GM21360 (cell line): ENCODE data around the gene EPHB2.
"Not testable (repeated sequence)": the region's sequence is repeated elsewhere in the genome, so short reads cannot be mapped to it uniquely, and the experiment has no call there.

ENCODE experiments used
- ATAC-seq: cut with Tn5 transposase; IDR thresholded peaks from one replicate; pipeline ENCODE4 v1.9.1; 2021; ENCODE audit warnings: mild to moderate bottlenecking, moderate library complexity; ENCODE audit not compliant: unreplicated experiment

EPHB2 gene

DNA sequence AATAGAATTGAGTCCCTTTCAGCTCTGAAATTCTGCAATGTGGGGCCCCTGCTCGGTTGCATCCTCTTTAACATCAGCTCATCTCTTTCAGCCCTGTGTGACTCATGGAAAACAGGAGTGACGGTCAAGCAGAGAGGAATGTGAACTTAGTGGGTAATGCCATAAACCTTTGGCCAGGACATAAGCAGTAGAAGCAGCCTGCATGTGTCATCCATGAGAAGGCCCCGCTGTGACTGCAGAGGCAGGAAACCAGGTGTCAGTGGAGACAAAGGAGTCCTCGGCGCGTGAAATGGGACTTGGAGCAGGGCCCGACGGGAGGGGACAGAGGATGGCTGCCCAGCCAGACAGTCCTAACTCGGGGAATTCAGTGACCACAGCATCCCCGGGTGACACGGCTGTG is 21.1 kb upstream of the EPHB2 start:
- ATAC-seq = no peak

DNA sequence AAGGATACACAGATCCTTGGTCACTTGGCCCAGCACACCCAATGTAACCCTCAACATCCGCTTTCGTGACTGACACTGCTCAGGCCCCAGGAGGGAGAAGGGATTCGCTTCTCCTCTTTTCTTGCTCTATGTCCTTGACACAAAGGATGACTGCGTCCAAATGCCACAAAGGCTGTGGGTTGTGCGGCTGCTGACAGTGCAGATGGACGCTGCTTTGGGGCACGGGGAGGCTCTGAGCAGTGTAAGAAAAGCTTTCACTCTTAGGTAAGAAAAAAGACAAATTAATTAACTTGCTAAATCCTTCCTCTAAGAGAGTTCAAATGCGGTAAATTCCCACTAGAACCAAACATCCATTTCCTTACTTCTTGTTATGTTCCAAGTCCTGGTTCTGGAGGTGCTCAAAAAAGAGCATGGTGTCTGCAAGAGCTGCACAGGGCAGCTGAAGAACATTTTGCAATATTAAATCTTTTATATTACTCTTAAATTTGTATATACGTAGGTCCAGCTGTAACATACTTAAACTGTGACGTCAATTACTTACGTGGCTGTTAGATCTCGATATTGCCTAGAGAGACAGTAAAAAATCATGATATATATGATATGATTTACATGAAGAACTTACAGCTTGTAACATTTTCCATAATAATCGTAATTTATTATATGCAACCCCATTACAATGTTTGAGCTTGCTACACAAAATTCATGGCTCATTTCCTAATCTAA is 19.4 kb upstream of the EPHB2 start:
- no peak for ATAC-seq

DNA sequence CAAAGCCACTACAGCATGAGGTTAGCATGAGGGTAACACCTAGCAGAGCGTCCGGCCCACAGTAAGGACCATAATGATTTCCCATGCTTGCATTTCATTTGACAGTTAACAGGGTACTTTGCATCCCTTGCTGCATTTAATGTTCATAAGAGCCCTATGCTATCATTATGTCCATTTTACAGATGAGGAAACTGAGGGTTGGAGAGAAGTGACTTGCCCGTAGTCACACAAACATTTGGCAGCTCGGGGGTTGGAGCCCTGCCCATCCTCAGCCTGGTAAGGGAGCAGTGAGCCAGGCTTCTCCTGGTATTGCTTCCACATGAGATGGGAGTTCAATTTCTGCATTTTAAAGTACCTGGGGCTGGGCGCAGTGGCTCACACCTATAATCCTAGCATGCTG is 16.5 kb upstream of the EPHB2 start:
- ATAC-seq = no peak

DNA sequence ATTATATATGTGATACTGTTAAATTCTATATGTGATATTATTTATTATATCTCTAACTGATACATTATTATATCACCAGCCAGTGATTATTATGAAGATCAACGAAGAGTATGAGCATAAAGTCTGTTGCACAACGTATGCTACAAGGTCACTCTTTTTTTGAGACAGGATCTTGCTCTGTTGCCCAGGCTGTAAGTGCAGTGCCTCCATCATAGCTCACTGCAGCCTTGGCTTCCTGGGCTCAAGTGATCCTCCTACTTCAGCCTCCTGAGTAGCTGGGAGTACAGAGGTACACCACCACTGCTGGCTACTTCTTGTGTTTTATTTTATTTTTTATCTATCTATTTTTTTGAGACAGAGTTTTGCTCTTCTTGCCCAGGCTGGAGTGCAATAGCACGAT is 14.0 kb upstream of the EPHB2 start:
- ATAC-seq = no peak

DNA sequence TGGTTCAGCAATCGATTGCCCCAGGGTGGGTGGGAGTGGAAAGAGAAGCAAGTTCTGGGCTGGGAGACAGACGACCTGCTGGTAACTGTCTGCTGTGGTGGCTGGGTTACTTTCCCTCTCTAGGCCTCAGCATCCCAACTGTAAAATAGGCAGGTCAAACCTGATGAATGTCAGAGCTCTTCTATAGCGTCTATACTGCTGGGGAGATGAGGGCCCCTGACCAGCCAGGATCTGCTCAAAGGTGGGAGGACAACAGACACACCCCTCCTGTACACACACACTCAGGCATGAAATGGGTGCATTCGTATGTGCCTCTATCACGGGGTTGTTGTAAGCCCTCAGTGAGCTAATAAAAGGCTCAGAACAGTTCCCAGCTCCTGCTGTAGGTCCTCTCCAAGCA is 12.7 kb upstream of the EPHB2 start:
- no peak for ATAC-seq

DNA sequence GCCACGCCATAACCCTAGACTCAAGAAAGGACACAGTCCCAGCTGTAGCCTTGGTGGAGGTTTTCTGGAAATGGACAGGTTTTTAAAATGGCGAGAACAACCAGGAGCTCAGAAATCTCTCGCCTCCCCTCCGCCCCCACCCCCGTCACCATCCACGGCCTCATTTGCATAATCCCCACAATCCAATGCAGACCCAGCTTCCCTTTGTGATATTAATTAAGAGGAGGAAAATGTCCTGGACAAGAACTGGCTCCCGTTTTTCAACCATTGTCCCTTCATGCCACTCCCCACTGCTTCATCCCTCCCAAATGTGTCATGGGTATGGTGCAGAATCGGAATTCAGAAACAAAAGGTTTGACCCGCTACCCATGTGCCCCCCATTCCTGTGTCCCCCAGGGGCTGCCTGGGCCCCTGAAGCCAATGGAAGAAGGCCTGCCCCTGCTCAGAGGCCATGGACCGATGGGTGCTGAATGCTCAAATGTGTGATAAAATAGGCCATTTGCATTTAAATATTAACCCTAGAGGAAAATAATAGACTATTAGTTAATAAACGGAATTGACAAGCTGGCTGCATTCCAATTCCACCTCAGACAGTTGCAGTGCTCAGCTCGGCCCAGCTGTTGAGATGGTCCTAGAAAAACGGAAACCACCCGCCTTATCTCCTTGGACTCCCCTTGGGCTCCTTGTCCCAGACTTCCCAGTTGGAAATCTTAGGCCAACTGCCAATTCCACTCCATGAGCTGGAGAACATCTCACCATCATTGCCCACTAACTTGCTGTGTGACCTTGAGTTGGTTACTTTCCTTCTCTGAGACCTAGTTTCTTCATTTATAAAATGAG is 10.7 kb upstream of the EPHB2 start:
- no peak for ATAC-seq

DNA sequence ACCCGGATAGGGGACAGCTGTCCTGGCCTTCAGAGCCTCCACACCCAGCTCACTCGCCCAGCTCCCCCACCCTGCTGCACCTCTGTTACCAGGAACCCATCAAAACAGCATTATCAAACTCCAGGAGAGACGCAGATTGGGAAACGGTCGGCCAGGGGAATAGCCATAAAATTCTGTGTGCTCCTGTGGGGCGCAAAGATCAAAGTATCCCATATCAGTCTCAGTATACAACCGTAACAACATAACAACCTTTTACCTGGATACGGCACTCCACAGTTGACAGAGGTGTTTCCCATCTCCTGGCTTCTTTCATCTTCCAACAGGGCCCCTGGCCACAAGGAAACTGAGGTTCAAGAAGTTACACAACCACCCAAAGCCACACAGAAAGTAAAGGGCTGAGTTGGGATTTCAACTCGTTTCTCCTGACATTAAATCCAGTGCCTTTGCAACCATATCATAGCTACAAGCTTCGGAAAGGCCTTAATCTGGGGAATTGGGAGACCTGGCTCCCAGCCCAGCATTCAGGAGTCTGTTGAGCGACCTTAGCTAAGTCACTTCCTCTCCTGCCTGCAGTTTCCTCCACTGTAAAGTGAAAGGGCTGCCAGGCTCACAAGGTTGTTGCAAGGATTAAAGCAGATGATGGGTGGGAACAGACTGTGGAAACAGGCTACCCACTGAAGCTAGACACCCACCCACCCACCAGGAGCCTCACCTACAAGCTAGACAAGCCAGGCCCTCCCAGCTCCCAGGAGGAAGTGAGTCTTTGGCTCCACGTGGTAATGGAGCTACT is 8.1 kb upstream of the EPHB2 start:
- no peak for ATAC-seq

DNA sequence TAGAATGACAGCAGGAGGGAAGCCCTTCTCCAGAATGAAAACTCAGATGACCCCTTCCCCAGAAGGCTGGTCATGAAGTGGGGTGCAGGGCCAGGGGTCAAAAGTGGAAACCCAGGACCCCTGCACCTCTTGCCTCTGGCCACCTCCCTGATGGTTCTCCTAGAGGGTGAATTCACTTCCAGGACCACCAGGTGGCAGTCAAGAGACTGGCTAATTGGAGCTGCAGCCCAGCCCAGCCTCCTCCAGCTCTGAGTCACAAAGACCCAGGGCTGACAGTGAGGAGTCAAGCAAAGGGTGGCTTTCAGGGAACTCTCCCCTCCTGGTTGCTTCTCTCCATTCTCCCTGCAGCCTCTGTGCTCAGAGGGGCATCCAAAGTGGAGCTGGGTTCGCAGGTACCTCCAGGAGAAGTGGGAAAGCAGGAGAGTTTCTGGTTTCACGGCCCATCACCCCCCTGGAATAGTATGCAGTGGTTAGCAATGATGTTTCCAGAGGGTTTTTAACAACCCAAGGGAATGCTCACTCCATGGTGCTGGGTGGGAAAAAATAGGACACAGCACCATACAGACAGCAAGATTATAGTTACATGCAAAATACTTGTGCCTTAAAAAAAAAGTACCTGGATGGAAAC is 6.1 kb upstream of the EPHB2 start:
- ATAC-seq = no peak

DNA sequence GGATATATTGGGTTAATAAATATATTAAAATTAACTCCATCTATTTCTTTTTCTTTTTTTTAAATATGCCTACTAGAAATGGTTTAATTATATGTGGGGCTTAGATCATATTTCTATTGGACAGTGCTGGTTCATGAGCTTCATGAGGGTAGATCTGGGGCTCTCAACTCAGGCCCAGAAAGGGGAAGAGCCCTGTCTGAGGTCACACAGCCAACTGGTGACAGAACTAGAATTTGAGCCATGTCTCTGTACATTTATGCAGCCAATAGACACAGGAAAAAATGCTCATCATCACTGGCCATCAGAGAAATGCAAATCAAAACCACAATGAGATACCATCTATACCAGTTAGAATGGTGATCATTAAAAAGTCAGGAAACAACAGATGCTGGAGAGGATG is 5.1 kb upstream of the EPHB2 start:
- ATAC-seq = no peak

DNA sequence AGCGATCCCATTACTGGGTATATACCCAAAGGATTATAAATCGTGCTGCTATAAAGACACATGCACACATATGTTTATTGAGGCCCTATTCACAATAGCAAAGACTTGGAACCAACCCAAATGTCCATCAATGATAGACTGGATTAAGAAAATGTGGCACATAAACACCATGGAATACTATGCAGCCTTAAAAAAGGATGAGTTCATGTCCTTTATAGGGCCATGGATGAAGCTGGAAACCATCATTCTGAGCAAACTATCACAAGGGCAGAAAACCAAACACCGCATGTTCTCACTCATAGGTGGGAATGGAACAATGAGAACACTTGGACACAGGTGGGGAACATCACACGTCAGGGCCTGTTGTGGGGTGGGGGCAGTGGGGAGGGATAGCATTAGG is 4.5 kb upstream of the EPHB2 start:
- ATAC-seq = not testable (repeated sequence)

DNA sequence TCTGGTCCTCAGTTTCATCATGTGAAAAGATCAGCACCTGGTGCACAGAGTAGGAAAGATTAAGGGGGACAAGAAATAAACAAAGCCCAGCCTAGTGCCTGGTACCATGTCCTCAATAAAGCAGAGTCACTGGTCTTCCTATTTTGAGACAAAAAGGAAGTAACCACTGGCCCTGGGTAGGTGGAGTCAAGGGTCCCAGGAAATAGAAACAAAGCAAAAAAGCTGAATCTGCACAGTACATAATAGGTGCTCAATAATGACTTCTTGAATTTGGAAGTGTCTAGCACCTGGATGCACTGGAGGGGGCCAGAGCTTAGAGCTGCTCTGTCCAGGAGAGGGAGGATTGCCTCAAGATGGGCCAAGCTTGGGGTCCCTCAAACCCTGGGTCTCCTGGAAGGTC is 1.9 kb upstream of the EPHB2 start:
- no peak for ATAC-seq

DNA sequence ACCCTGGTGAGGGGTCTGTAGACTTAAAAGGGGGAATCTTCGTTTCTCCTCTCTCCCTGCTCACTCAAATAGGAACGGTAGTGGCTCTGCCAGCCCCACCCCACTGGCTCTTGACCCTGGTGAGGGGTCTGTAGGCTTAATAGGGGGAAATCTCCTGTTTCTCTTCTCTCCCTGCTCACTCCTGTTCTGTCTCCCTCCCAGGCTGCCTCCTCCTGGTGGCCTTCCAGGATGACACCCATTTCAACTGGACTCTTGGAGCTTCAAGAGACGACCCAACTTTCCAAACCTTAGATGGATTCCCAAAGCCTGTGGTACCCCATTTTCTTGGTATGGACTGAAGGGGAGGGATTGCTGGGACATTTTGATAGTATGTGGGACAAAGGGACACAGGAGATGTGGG is 1.4 kb upstream of the EPHB2 start:
- ATAC-seq = no peak

DNA sequence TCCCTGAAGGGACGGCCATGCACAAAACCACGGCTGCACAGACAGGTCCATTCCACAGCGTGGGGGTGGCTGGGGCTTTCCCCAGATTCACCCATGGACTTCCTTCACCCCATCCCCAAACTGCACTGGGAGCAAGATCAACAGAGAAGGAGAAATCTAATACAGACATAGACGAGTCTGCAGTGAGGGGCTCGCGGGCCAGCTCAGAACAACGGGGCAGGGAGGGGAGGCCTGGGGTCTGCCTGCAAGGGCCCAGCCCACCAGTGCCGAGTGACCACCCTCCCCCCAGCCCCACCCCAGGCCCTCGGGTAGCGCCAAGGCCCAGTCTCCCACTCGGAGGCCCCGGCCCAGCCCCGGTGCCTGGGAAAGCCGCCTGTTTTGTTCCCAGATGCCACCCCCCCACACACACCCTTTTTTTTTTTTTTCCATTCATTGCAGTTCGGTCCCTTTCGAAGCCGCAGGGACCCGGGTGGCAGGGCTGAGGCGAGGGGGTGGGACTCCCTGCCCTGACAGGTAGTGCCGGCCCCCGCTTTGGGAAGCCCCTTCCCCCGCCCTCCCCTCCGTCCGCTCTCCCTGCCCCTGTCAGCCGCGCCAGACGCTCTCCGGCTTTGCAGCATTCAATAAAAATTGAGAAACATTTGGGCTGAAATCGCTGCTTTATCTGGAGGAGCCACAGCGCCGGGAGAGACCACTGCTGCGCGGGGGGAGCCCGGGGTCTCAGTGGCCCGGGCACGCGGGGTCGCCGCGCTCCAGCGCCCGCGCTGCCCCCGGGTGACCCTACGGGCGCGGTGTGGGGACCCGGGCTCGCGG is 543 bp upstream of the EPHB2 start:
- no peak for ATAC-seq

DNA sequence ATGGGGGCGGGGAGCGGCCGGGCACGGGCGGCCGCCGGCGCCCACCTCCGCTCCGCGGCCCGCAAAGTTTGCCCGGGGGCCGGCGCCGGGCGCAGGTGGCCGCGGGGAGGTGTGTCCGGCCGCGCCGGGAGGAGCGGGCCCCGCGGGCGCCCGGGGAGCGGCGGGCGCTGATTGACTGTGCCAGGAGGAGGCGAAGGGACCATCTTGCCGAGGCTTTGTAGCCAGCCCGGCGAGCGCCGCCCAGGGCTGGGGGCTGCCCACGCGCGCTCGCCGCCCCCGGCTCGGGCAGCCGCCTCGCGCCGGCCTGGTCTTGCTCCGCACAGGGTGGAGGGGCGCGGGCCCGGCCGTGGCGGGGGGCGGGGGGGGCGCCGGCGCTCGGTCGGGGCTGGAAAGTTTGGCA is 432 bp downstream of the EPHB2 start:
- ATAC-seq = no peak

DNA sequence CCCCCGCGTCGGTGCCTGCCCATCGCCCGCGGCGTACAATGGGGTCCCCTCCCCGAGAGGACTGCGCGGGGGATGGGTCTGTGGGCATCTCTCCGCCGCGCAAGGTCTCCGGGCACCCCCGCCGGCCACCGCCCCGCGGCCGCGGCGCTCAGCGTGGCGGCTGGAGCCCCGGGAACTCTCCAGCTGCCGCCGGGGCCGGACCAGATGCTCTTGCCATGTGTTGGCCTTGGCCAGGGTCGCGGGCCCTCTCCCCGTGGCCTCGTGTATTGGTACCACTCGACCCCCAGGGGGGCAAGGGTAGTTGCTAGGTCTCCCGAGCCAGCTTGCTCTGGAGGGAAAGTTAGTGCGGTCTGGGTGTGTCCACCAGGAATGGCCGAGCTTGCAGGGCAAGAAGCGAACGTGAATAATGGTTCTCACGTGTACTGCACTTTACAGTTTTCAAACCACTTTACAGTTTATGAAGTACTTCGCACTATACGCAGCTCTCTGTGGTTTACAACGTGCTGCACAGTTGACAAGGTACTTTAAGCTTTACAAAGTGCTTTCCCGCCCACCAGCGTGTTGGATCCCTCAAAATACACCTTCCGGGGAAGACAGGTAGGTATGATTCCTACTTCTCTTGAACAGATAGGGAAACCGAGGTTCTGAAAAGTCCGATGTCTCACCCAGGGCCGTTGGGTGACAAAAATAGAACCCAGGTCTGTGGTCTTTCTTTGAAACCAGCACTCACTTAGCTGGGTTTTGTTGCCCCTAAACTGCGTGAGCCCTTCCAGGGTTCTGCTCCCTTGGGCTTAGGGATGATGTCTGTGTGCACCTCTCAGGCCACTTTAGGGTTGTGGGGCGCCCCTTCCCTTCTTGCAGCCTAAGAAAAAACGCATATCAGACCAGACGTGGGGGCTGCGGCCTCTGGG is 1.2 kb downstream of the EPHB2 start:
- no peak for ATAC-seq

DNA sequence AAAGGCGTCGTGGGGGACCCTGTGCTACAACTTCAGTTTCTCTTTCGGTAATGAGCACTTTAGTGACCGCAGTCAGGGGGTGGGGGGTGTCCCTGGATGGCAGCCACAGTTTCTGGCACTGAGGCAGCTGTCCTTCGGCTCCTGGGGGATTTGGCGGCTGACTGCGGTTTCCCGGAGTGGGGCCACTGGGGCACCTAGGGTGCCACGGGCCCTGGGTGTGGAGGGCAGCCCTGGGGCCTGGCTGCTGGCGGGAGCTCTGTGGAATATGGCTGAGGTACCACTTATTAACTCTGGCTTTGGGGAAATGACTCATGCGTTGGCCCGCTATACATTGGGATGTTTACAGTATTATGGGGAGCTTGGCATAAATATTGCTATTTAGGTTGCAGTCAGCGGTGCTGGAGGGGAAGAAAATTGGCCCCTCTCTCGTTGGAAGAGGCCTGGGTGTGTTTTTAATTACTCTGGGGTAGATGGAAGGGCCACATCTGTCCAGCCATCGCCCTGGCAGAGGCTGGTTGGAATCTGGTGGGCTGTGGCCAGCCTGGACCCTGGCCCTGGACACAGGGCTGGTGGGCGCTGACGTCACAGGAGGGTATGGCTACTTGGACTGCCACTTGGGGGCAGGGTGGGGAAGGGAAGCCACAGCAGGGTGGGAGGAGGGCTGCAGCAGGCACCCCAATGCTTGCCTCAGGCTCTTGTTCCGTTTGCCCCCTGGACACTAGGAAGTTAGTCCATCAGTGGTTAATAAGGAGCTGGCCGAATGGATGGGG is 2.0 kb downstream of the EPHB2 start:
- ATAC-seq = no peak

DNA sequence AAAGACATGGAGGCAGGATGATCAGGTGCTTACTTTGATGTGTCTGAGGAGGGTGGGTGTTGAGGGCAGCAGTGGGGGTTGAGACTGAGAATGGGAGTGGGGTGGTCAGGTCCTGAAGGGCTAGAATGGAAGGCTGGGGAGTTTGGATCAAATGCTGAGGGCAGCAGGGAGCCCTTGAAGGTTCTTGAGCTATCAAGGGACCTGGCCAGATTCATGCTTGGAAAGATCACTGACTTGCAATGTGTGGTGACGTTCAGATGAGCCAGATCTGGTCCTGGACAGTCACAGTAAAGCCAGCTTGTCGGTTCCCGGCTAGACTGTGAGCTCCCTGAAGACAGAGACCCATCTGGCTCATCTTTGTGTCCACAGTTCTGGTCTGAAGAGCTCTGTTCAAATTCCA is 3.8 kb downstream of the EPHB2 start:
- no peak for ATAC-seq

DNA sequence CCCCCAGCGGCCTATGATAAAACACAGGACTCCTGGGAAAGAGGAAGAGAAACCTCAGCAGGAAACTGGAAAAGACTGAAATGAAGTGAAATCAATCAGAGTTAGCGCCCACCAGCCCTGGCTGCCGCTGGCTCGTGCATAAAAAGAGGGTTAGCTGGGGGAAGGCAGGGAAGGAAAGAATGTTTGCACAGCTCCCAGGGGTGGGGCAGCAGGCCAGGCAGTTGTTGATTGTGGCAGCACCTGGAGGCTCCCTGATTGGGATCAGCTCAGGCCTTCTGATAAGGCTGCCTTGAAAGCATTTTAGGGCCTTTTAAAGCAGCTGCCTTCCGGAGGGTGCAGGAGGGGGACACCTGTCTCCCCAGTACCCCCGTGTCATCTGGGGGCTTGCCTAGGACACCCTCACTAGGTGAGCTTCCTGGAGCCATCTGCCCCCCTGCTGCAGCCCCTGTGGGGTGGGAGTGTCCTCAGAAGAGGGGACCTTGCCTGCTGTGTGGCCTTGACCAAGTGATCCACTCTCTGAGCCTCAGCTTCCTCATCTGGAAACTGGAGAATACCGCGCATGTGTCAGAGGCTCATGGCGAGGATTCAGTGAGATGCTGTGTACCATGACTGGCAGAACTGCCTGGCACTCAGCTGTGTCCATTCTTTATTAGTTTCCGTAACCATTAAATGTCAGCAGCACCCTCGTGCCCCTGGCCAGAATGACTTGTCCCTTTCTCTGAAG is 6.6 kb downstream of the EPHB2 start:
- no peak for ATAC-seq
